Endothelial cell of umbilical vein (primary cell): ENCODE measurements around the gene SCLY. TPM values are rescaled to one million over a fixed set of nuclear protein-coding genes. Genes with fewer than 3 reads are reported as not detected.
"Not testable (repeated sequence)": the region's sequence is repeated elsewhere in the genome, so short reads cannot be mapped to it uniquely, and the experiment has no call there.

ENCODE experiments used
- BruUV-seq: library from RNA; stranded (reverse); fragments of 400-500 nt; replicated peaks from 2 replicates; lab custom pipeline; 2021; lab: Mats Ljungman, UMichigan
- CTCF ChIA-PET: fragments of 300-600, 350-600 bp; sonication (Branson Sonifier 250); formaldehyde crosslinking; loops from one replicate; lab custom pipeline; 2021; ENCODE audit warnings: antibody characterized with exemption, inconsistent platforms; lab: Charles Lee
- POLR2A ChIA-PET: fragments of 300-600, 350-600 bp; sonication (Branson Sonifier 250); formaldehyde crosslinking; loops from one replicate; lab custom pipeline; 2021; ENCODE audit warnings: antibody characterized with exemption, inconsistent platforms; lab: Charles Lee
- DNase-seq: peaks from one replicate; pipeline ENCODE4 v3.0.0-alpha.2; 2011; ENCODE audit warnings: low read depth, low spot score
- FAIRE-seq: peaks from 2 replicates; lab custom pipeline; 2011; peaks lifted over from hg19 to GRCh38; lab: Jason Lieb, UNC
- H2AFZ ChIP-seq: 2 replicates; pipeline ENCODE4 v1.6.0; 2012; ENCODE audit warnings: low read depth, low read length, control low read depth, inconsistent platforms
- H3K27ac ChIP-seq: 2 replicates; pipeline ENCODE4 v1.5.1; 2011; ENCODE audit warnings: low read depth, mild to moderate bottlenecking, control low read depth, low read length, moderate library complexity; ENCODE audit not compliant: insufficient read depth
- H3K27me3 ChIP-seq, 2 experiments: 2 replicates each; pipeline versions ENCODE4 v1.6.0 to v1.6.1; 2011; ENCODE audit warnings: low read length in 2 of 2, mixed read lengths in 1 of 2; ENCODE audit not compliant: control insufficient read depth in 2 of 2, insufficient read depth in 2 of 2
- H3K36me3 ChIP-seq, 2 experiments: 2 replicates in 1 of 2; 3 replicates in 1 of 2; pipeline ENCODE4 v1.5.1; 2011; ENCODE audit warnings: low read length in 2 of 2, mild to moderate bottlenecking in 1 of 2, moderate library complexity in 1 of 2; ENCODE audit not compliant: control insufficient read depth in 2 of 2, insufficient read depth in 2 of 2; ENCODE audit errors: extremely low read depth in 1 of 2
- H3K4me1 ChIP-seq: 3 replicates; pipeline ENCODE4 v1.5.1; 2011; ENCODE audit warnings: mild to moderate bottlenecking, low read length; ENCODE audit not compliant: control insufficient read depth, insufficient read depth; ENCODE audit errors: extremely low read depth
- H3K4me2 ChIP-seq: 2 replicates; pipeline ENCODE4 v1.6.1; 2011; ENCODE audit warnings: low read length, control low read depth, mixed read lengths; ENCODE audit not compliant: insufficient read depth
- H3K4me3 ChIP-seq, 3 experiments: fragments of 200-600 bp in 1 of 3; sonication (generic), shearing (Covaris generic) in 1 of 3; replicated peaks in 1 of 3; 2 replicates each; pipeline ENCODE4 v1.5.1; 2011 to 2016; ENCODE audit warnings: control low read depth in 3 of 3, low read length in 3 of 3, mild to moderate bottlenecking in 2 of 3, inconsistent platforms in 1 of 3, low read depth in 1 of 3, moderate library complexity in 1 of 3; ENCODE audit not compliant: insufficient read depth in 1 of 3
- H3K79me2 ChIP-seq: 2 replicates; pipeline ENCODE4 v1.6.0; 2012; ENCODE audit warnings: low read length, inconsistent platforms; ENCODE audit not compliant: control insufficient read depth, insufficient read depth
- H3K9ac ChIP-seq: replicated peaks from 2 replicates; pipeline ENCODE3; 2011; ENCODE audit warnings: low read length, control low read depth; ENCODE audit not compliant: insufficient read depth; ENCODE audit errors: extremely low read depth
- H3K9me1 ChIP-seq: replicated peaks from 3 replicates; pipeline ENCODE4 v1.6.0; 2011; ENCODE audit warnings: mild to moderate bottlenecking, low read length; ENCODE audit not compliant: control insufficient read depth, insufficient read depth; ENCODE audit errors: extremely low read depth
- H3K9me3 ChIP-seq: replicated peaks from 2 replicates; pipeline ENCODE4 v1.5.1; 2012; ENCODE audit warnings: low read length, inconsistent platforms; ENCODE audit not compliant: control insufficient read depth, insufficient read depth
- H4K20me1 ChIP-seq: replicated peaks from 2 replicates; pipeline ENCODE3; 2011; ENCODE audit warnings: mild to moderate bottlenecking, low read length; ENCODE audit not compliant: control insufficient read depth, insufficient read depth; ENCODE audit errors: extremely low read depth
- JUN ChIP-seq: IDR thresholded peaks from 2 replicates; pipeline ENCODE4 v1.6.1; 2011; ENCODE audit warnings: borderline replicate concordance, low read depth; ENCODE audit not compliant: insufficient read length, insufficient read depth
- POLR2AphosphoS5 ChIP-seq: IDR thresholded peaks from 2 replicates; pipeline ENCODE4 v1.6.1; 2012; ENCODE audit warnings: low read depth, mild to moderate bottlenecking, control low read depth, low read length, moderate library complexity; ENCODE audit not compliant: insufficient read depth
- dilution Hi-C: fragments of 300-500 bp; cut with MboI; formaldehyde crosslinking; loops from one replicate; pipeline ENCODE4 v1.15.0; 2019; ENCODE audit warnings: low sequenced_read_pairs; ENCODE audit not compliant: extremely low pct_ligation_motif_present
- intact Hi-C: fragments of 100-400 bp; cut with micrococcal nuclease; formaldehyde crosslinking; loops from one replicate; pipeline ENCODE4 v1.10.0; 2022
- polyA plus RNA-seq, 4 experiments: library from polyadenylated mRNA; depleted of rRNA in 3 of 4; stranded (reverse) in 3 of 4; unstranded in 1 of 4; fragments of >200 nt; gene quantifications; 2 replicates each; pipeline versions ENCODE4 v1.2.1 to v1.2.3, GENCODE V29; 2011 to 2012; ENCODE audit warnings: missing spikeins in 1 of 4
- total RNA-seq: library from RNA; stranded (reverse); gene quantifications from 2 replicates; pipeline ENCODE4 v1.2.3, GENCODE V29; 2021

The SCLY gene
- total and polyA plus RNA-seq, 2 donors (not counting 3 experiments of a cell fraction or from before 2014, with no cell fraction given), result 22.6 to 32.7 TPM

- DNase-seq, result no peak
- H3K9me3 ChIP-seq, result no peaks in the 10 kb centered on the region
- no TSS peak for BruUV-seq
- no peak overlapping the region for H3K9ac ChIP-seq
- dilution Hi-C loops, result no loop called here
- H4K20me1 ChIP-seq, result no peaks in the 10 kb centered on the region
- peaks cover 5% of the 10 kb centered on the region for H3K4me1 ChIP-seq
- H3K27me3 ChIP-seq, result no peaks in the 10 kb centered on the region
- intact Hi-C loops, result no loop called here
- TF ChIP-seq POLR2AphosphoS5 (no peak), JUN (no peak)
- POLR2A ChIA-PET, result no interaction called here
- H3K4me2 ChIP-seq, result no peak overlapping the region
- H3K27ac ChIP-seq, result no peak overlapping the region
- H3K9me1 ChIP-seq, result no peaks in the 10 kb centered on the region
- no peaks in the 10 kb centered on the region for H3K79me2 ChIP-seq
- H2AFZ ChIP-seq, result no peak overlapping the region
- no peak for FAIRE-seq
- CTCF ChIA-PET, result no interaction called here
- no peaks in the 10 kb centered on the region for H3K36me3 ChIP-seq
- no peak overlapping the region for H3K4me3 ChIP-seq
These were observed 5.0 kb upstream of the SCLY start for GRCh38 chr2:238055841-238056240.

GRCh38 chr2:238057696-238058575, 2.9 kb upstream of the SCLY start:
- FAIRE-seq, H3K79me2 ChIP-seq, BruUV-seq, H3K27me3 ChIP-seq, H3K9me3 ChIP-seq, H3K9me1 ChIP-seq, H3K27ac ChIP-seq, H2AFZ ChIP-seq, dilution Hi-C loops, intact Hi-C loops, H3K36me3 ChIP-seq, H3K9ac ChIP-seq, H3K4me3 ChIP-seq, DNase-seq, POLR2A ChIA-PET, H3K4me2 ChIP-seq, H4K20me1 ChIP-seq: not testable (repeated sequence)
- CTCF ChIA-PET, result interaction anchor here (2.0 kb wide), 1 partner anchor 135 kb away, joined by 4 read pairs; no protein-coding TSS in a partner anchor
- peaks cover 10% of the 10 kb centered on the region for H3K4me1 ChIP-seq
